NCI-H1694 treated with DMSO at 0.1 percent for 48 hours (cell line): Measurements from ENCODE around the gene APOF.
"Not testable (repeated sequence)": the region's sequence is repeated elsewhere in the genome, so short reads cannot be mapped to it uniquely, and the experiment has no call there.

Experiments used
- DNase-seq: peaks from one replicate; lab custom pipeline; 2025; lab: John Stamatoyannopoulos, UW

APOF gene

DNA sequence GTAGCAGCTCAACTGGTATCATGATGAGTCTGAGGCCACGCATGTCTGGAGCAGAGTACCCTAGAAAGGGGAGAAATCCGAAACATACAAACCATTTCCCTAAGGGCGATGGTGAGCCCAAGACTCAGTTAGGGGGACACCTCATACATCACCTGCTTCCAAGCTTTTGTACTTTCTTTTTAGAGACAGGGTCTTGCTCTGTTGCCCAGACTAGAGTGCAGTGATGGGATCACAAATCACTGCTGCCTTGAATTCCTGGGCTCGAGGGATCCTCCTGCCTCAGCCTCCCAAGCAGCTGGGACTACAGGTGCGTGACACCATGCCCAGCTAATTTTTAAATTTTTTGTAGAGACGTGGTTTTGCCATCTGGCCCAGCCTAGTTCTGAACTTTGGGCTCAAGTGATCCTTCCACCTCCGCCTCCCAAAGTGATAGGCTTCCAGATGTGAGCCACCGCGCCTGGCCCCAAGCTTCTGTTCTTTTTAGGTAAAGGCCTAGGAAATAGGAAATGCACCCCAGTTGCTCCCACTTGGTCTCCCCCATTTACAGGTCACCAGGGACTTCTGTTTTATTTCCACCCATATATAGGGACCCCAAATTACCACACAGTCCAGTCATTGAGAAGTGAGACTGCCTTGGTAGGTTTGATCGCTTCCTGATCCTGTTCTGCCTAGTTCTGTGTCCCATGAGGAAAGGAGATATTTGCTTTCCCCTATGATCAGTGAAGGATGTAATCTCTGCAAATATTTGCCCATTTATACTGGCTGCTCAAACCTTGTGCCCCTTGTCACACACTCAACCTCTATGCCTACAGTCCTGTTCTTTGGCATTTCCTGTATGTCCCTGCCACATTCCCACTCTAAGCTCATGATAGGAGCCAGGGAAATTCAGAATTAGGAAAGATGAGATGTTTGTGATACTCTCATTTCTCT lies at the start of gene APOF:
TSS of gene APOF (minus strand) at position 728 of the 930 bp plus-strand sequence. CDS start at position 616, 112 bp downstream.
- DNase-seq: no peak

DNA sequence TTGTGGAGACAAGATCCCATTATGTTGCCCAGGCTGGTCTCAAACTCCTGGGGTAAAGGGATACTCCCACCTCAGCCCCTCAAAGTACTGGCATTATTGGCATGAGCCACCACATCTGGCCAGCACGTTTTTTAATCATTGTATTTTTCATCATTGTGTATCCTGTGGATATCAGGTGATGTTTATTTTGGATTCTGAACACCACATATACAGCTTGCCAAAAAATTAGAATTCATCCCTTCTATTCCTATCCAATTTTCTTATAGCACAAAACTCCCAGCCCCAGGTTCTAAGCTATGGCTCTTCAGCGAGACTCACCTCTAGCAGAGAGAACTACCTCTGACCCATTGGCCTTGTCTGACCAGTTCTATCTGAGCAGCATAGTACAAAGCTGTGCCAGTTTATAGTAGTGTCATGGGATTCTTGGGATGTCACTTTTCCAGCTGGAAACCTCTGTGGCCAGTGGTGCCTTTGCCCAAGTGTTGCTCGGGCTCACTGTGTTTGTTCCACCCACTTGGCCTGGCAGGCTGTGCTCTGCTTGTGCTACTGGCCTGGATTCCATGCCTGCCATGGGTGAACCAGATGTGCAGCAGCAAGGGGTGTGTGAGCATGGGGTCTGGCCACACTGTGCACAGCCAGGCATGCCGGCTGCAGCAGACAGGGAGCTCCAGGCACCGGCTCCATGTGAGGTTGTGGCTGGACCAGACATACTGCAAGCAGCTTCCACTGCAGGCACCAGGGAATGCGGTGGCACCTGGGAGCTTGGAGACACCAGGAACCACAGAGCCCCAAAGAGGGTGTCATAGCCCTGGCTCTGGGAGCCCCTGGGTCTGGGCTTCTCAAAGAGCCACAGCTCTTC lies 49.4 kb upstream of the APOF start:
- no peak for DNase-seq

DNA sequence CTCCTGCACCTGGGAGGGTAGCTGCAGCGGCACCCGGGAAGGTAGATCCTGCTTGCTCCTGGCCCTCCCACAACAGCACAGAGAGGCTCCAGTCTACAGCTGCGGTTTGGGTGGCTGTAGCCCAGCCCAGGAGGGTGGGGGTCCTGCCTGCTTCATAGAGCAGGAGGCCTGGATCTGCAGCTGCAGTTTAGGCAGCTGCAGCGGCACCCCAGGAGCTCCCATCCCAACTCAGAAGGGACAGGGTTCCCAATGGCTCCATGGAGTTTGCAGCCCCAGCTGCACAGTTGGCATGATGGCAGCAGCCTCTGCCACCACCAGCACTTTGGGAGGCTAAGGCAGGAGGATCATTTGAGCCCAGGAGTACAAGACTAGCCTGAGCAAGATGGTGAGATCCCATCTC lies 48.1 kb upstream of the APOF start:
- DNase-seq: no peak

GRCh38 chr12:56408799-56409417 lies 46.3 kb upstream of the APOF start:
- no peak for DNase-seq

DNA sequence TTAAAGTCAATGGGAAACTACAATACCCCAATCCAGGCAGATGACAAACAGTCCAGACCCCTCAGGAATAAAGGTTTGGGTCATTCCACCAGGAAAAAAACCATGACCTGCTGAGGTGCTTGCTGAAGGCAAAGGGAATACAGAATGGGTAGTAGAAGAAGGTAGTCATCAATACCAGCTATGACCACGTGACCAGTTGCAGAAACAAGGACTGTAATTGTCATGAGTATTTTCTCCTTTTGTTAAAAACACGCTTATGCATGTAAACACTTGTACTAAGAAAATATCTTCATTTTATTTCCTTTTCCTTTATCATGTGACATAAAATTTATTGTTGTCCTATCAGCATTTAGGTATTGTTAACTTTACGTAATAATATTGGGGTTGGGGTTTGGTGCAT lies 41.6 kb upstream of the APOF start:
- DNase-seq: not testable (repeated sequence)

- not testable (repeated sequence) for DNase-seq
Observed at GRCh38 chr12:56401612-56402011, 39.0 kb upstream of the APOF start.

GRCh38 chr12:56401125-56401524 lies 38.5 kb upstream of the APOF start:
- not testable (repeated sequence) for DNase-seq

DNA sequence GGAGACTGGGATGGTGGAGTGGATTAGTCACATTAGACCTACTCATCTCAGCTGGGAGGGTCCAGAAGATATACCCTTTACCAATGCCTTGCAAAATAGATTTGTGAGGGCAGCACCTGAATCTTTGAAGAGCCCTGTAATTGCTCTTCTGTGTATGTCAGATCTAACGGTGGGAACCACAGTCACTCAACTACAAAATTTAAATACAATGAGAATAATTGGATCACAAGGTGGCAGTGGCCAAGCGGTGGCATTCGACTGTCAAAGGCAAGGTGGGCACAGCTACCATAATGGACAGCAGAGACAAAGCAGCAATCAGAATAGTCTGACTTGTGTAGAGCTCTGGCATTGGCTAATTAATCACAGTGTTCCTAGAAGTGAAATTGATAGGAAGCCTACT lies 36.8 kb upstream of the APOF start:
- not testable (repeated sequence) for DNase-seq

GRCh38 chr12:56398324-56398723 lies 35.7 kb upstream of the APOF start:
- DNase-seq: no peak

DNA sequence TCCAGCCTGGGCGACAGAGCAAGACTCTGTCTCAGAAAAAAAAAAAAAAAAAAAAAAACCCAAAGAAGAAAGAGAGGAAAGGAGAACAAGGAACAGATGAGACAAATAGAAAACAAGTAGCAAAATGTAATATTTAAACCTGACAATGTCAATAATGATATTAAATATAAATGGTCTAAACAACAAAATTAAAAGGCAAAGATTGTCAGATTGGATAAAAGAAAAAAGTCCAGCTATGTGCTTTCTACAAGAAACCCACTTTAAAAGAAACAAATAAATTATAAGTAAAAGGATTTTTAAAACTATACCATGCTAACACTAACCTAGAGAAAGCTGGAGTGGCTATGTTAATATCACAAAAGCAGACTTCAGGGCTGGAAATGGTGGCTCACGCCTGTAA lies 29.7 kb upstream of the APOF start:
- DNase-seq: no peak

GRCh38 chr12:56391721-56392120 lies 29.1 kb upstream of the APOF start:
- no peak for DNase-seq

DNA sequence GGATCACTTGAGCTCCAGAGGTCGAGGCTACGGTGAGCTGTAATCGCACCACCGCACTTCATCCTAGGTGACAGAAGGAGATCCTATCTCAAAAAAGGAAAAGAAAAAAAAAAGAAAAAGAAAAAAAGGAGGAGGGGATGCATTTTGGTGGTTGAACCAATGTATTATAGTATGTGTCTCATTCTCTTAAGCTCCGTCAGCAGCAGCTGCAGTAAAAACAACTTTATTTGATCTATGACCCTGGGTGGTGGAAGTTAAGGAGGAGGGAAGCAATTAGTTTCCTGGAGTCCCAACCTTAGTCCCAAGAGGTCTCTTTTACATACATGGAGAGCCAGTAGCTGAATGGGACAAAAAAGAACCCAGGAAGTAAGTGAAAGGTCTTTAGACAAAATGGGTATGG lies 26.8 kb upstream of the APOF start:
- no peak for DNase-seq

DNA sequence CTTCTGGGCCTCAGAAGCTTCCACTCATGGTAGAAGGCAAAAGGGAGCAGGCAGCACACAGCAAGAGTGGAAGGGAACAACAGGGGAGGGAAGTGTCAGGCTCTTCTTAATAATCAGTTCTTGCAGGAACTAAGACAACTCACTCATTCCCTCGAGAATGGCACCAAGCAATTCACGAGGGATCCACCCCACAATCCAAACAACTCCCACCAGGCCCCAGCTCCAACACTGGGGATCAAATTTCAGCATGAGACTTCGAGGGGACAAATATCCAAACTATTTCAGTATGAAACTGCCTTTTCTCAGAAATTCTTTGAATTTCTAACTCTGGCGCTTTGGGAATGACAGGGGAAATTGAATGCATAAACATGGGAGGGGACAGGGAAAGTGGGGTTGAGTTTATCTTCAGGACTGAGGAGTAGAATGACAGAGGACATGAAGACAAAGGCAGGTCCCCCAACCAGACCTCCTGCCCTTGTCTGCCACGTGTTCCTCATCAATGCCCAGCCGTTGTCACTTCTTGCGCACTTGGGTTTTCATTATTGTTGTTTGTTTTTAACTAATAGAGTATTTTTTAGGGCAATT lies 24.6 kb upstream of the APOF start:
- DNase-seq: no peak

GRCh38 chr12:56385873-56386272 lies 23.2 kb upstream of the APOF start:
- no peak for DNase-seq

DNA sequence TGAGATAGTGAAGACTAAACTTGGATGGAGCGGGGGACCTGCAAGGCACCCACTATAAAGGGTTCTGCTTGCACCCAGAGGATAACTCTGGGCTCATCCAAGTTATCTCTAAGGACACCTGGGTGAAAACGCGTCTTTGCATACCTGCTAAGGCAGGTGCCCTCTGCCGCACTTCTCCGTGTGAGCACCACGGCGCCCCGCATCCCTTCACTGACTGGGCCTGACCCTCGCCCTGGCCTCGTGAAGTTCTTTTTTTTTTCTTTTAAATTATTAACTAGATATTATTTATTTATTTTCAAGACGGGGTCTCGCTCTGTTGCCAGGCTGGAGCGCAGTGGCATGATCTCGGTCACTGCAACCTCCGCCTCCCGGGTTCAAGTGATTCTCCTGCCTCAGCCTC lies 20.0 kb upstream of the APOF start:
- no peak for DNase-seq

DNA sequence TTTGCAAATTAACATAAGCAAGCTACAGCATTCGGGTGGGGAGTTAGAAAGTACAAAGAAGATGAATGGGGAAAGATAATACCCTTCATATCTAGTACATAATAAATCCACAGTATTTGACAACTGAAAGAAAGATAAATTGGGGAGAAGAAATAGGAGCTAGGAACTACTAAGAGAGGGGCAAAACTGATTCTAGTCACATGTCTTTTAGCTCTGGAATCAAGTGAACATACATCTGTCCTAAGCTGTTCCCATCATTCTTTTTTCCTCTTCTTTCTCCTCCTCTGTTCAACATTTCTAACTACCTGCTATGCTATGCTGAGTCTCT lies 15.3 kb upstream of the APOF start:
- no peak for DNase-seq

DNA sequence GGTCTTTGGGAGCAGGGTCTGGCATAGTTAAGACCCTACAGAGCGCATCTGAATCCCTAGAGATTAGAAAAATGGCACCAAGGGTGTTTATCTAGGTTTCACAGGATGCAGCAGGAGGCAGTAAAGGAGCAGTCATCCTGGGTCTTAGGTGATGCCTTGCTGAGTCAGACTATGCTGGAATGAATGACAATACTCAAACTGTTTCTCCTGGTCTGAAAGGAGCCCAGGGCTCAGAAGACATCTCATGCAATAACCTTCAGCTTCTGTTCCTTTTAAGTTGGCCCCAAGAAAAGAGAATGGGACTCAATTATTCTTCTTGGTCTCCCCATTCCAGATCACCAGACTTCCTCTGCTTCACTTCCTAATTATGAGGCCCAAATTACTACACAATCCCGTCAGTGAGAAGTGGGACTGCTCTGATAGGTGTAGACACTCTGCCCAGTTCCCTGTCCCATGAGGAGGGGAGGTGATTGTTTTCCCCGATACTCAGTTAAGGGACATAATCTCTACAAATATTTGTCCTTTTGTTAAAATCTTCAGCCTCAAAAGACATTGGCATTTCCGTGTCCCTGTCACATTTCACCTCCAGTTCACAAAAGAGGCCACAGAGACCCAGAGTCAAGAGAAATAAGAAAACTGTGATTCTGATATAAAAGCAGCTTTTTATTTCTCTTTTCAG lies 14.8 kb upstream of the APOF start:
- DNase-seq: no peak

DNA sequence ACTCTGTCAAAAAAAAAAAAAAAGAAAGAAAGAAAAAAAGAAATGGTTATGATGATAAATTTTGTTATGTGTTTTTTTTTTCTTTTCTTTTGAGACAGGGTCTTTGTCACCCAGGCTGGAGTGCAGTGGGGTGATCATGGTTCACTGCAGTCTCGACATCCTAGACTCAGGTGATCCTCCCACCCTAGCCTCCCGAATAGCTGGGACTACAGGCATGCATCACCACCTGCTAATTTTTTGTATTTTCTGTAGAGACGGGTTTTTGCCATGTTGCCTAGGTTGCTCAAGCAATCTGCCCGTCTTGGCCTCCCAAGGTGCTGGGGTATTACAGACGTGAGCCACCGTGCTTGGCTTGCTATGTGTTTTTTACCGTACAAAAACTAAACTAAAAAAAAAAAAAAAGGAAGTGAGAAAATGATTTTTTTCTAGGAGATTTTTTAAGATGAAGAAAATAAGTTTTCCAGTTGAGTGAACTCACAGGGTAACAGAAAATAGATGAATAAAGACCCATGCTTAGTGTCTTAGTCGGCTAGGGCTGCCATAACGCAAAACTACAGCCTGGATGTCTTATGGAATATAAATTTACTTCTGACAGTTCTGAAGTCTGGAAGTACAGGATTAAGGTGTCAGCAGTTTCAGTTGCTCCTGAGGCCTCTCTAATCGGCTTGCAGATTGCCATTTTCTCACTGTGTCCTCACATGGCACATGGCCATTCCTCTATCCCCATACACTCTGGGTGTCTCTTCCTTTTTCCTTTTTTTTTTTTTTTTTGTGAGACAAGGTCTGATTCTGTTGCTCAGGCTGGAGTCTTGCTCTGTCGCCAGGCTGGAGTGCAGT lies 13.2 kb upstream of the APOF start:
- DNase-seq: no peak

DNA sequence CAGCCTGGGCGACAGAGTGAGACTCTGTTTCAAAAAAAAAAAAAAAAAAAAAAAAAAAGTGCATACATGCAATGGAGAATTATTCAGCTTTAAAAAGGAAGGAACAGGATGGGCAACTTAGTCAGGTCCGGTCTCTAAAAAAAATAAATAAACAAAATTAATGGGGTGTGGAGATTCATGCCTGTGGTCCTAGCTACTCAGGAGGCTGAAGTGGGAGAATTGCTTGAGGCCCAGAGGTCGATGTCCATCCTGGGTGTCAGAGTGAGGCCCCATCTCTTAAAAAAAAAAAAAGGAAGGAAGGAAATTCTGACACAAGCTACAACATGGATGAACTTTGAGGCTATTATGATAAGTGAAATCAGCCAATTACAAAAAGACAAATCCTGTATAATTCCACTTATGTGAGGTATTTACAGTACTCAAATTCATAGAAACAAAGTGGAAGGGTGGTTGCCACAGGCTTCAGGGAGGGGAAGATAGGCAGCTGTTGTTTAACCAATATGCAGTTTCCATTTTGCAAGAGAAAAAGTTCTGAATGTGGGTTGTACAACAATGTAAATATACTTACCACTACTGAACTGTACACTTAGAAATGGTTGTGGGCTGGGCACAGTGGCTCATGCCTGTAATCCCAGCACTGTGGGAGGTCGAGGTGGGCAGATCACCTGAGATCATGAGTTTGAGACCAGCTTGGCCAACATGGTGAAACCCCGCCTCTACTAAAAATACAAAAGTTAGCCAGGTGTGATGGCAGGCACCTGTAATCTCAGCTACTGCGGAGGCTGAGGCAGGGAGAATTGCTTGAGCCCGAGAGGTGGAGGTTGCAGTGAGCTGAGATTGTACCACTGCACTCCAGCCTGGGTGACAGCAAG lies 12.3 kb upstream of the APOF start:
- DNase-seq: no peak

DNA sequence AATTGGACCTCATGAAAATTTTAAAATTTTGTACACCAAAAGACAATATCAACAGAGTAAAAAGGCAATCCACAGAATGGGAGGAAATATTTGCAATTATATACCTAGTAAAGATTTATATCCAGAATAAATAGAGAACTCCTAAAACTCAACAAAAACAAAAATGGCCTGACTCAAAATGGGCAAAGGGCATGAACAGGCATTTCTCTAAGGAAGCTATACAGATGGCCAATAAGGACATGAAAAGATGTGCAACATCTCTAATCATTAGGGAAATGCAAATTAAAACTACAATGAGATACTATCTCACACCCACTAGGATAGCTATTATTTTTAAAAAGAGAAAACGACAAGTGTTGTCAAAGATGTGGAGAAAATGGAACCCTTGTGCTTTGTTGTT lies 10.9 kb upstream of the APOF start:
- DNase-seq: no peak
